Suprapubic skin (tissue), 4 donors: ENCODE data around the gene NR6A1. TPM values are rescaled to one million over a fixed set of nuclear protein-coding genes. Genes with fewer than 3 reads are reported as not detected.

Experiments used
- DNase-seq, 2 donors: peaks; one replicate each; pipeline ENCODE4 v3.0.0-alpha.2; 2019; ENCODE audit warnings: low spot score in 2 of 2
- H3K27ac ChIP-seq: fragments of 200-600 bp; sonication (generic); one replicate; pipeline ENCODE4 v1.5.1; 2019
- H3K27me3 ChIP-seq: fragments of 200-600 bp; sonication (generic); one replicate; pipeline ENCODE4 v1.5.1; 2019
- H3K36me3 ChIP-seq: fragments of 200-600 bp; sonication (generic); one replicate; pipeline ENCODE4 v1.5.1; 2019
- H3K4me1 ChIP-seq: fragments of 200-600 bp; sonication (generic); one replicate; pipeline ENCODE4 v1.5.1; 2019
- H3K4me3 ChIP-seq: fragments of 200-600 bp; sonication (generic); one replicate; pipeline ENCODE4 v1.5.1; 2019; ENCODE audit warnings: mild to moderate bottlenecking
- H3K9me3 ChIP-seq: fragments of 200-600 bp; sonication (generic); one replicate; pipeline ENCODE4 v1.5.1; 2019
- EP300 ChIP-seq: sonication (generic); formaldehyde crosslinking; IDR thresholded peaks from one replicate; pipeline ENCODE4 v1.6.1; 2017; ENCODE audit warnings: antibody characterized with exemption
- POLR2A ChIP-seq, 2 donors: fragments of 450-650 bp; IDR thresholded peaks; one replicate each; pipeline ENCODE4 v1.6.1; 2017; ENCODE audit warnings: antibody characterized with exemption in 2 of 2, mild to moderate bottlenecking in 2 of 2, moderate library complexity in 2 of 2
- POLR2AphosphoS5 ChIP-seq, 3 donors: sonication (generic); formaldehyde crosslinking; IDR thresholded peaks; one replicate each; pipeline ENCODE4 v1.6.1; 2017; ENCODE audit warnings: antibody characterized with exemption in 3 of 3
- WGBS: methylation state at CpG from one replicate; pipeline ENCODE4 v1.1.5; 2018; 5-methylcytosine and 5-hydroxymethylcytosine counted together
- total RNA-seq, 4 donors: library from RNA; depleted of rRNA; stranded (reverse); fragments of >200 nt; gene quantifications; one replicate each; pipeline ENCODE4 v1.1.0, GENCODE V29; 2016
- TF ChIP-seq, protein P1 (sequence below), 2 donors: fragments of 200-600 bp in 1 of 2; fragments of 450-650 bp in 1 of 2; sonication (generic) in 1 of 2; IDR thresholded peaks; one replicate each; pipeline ENCODE4 v1.5.1; 2016 to 2019; ENCODE audit warnings: antibody characterized with exemption in 2 of 2, mild to moderate bottlenecking in 1 of 2, moderate library complexity in 1 of 2

Gene NR6A1
- total RNA-seq, 4 donors from 2014 or later = 6.5 to 10.1 (median 6.8) TPM

DNA sequence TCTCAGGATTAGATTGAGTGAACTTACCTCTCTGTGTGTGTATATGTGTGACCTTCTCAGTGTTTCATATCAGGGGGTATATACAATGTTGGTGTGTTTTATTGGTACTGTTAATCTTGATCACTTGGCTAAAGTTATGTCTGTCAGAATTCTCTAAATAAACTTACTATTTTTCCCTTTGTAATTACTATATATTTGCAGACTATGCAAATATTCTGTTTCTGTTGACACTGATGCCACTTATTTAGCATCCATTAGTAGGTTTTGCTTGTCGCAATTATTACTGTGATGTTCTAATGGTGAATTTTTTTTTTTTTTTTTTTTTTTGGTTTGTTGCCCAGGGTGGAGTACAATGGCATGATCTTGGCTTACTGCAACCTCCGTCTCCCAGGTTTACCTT lies 221.0 kb downstream of the NR6A1 start:
- Histone ChIP-seq H3K4me3 (no peak overlapping the region), H3K9me3 (no peaks in the 10 kb centered on the region), H3K4me1 (peaks cover 8% of the 10 kb centered on the region), H3K36me3 (no peaks in the 10 kb centered on the region), H3K27ac (no peak overlapping the region), H3K27me3 (no peaks in the 10 kb centered on the region)
- DNase-seq = no peak
- TF ChIP-seq, protein P1, sequence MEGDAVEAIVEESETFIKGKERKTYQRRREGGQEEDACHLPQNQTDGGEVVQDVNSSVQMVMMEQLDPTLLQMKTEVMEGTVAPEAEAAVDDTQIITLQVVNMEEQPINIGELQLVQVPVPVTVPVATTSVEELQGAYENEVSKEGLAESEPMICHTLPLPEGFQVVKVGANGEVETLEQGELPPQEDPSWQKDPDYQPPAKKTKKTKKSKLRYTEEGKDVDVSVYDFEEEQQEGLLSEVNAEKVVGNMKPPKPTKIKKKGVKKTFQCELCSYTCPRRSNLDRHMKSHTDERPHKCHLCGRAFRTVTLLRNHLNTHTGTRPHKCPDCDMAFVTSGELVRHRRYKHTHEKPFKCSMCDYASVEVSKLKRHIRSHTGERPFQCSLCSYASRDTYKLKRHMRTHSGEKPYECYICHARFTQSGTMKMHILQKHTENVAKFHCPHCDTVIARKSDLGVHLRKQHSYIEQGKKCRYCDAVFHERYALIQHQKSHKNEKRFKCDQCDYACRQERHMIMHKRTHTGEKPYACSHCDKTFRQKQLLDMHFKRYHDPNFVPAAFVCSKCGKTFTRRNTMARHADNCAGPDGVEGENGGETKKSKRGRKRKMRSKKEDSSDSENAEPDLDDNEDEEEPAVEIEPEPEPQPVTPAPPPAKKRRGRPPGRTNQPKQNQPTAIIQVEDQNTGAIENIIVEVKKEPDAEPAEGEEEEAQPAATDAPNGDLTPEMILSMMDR (IDR thresholded peaks at IDR 0.05) = no peak
- TF ChIP-seq POLR2A (IDR thresholded peaks at IDR 0.05) (no peak), POLR2AphosphoS5 (IDR thresholded peaks at IDR 0.05) (no peak), EP300 (no peak)
- WGBS = 74% methylated on average over 2 of the region's 2 CpGs

DNA sequence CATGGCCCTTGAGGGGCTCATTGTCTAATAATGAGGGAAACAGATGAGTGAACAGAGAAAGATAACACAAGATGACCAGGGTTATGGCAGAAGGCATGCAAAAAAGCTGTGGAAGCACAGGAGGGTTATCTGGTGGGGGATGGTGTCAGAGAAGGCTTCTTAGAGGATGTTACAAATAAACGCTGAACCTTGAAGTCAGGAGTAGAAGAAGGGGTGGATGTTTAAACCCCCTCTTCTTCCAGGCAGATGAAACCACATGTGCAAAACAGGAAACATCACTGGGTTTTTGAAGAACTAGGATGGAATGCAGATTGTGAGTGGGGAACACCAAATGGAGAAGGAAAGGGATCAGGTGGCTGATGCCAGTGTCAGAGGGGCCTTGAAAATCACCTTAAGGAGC lies 222.1 kb downstream of the NR6A1 start:
- 54% methylated on average over 1 of the region's 1 CpG for WGBS
- H3K9me3 ChIP-seq = no peaks in the 10 kb centered on the region
- no peaks in the 10 kb centered on the region for H3K36me3 ChIP-seq
- H3K4me1 ChIP-seq = peaks cover 8% of the 10 kb centered on the region
- no peaks in the 10 kb centered on the region for H3K27me3 ChIP-seq
- no peak overlapping the region for H3K27ac ChIP-seq
- TF ChIP-seq, protein P1 (IDR thresholded peaks at IDR 0.05) = no peak
- DNase-seq = no peak
- H3K4me3 ChIP-seq = no peak overlapping the region

DNA sequence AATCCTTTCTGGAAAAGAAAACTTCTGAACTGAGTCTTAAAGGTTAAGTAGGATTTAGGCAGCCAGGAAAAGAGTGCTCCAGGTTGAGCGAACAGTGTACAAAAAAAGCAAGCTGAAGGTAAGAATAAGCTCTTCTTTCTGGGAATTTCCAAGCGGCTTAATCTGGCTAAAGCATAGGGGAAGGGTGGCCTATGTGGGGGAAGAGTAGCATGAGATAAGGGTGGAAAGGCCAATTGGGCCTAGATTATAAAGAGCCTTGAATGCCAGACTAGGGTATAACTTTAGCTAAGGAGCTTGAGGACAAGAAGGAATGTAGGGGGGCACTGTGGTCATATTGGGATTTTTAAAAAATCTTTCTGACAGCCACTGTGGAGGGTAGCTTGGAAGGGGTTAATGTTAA lies 226.6 kb downstream of the NR6A1 start:
- Histone ChIP-seq H3K4me1 (no peaks in the 10 kb centered on the region), H3K36me3 (no peaks in the 10 kb centered on the region), H3K4me3 (no peak overlapping the region), H3K27me3 (no peaks in the 10 kb centered on the region), H3K27ac (no peak overlapping the region), H3K9me3 (no peaks in the 10 kb centered on the region)
- no peak for DNase-seq
- WGBS = 90% methylated on average over 2 of the region's 2 CpGs
- TF ChIP-seq POLR2A (IDR thresholded peaks at IDR 0.05) (no peak), EP300 (no peak), POLR2AphosphoS5 (IDR thresholded peaks at IDR 0.05) (no peak)
- TF ChIP-seq, protein P1 (IDR thresholded peaks at IDR 0.05) = no peak

DNA sequence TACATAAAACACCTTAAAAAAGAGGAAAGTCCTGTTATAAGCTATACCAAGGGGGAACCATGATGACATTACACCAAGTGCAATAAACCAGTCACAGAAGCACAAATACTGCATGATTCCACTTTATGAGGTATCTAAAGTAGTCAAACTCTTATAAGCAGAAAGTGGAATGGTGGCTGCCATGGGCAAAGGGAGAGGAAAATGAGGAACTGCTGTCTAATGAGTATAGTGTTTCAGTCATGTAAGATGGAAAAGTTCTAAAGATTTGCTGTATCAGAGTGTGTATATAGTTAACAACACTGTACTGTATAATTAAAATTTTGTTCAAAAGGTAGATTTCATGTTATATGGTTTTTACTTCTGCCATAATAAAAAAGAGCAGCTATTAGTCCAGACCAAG lies 229.3 kb downstream of the NR6A1 start:
- no peaks in the 10 kb centered on the region for H3K27me3 ChIP-seq
- H3K4me3 ChIP-seq = no peak overlapping the region
- TF ChIP-seq POLR2A (IDR thresholded peaks at IDR 0.05) (no peak), EP300 (no peak), POLR2AphosphoS5 (IDR thresholded peaks at IDR 0.05) (no peak)
- TF ChIP-seq, protein P1 (IDR thresholded peaks at IDR 0.05) = no peak
- no peaks in the 10 kb centered on the region for H3K9me3 ChIP-seq
- no peak for DNase-seq
- no peaks in the 10 kb centered on the region for H3K36me3 ChIP-seq
- no peak overlapping the region for H3K27ac ChIP-seq
- H3K4me1 ChIP-seq = peaks cover 5% of the 10 kb centered on the region

DNA sequence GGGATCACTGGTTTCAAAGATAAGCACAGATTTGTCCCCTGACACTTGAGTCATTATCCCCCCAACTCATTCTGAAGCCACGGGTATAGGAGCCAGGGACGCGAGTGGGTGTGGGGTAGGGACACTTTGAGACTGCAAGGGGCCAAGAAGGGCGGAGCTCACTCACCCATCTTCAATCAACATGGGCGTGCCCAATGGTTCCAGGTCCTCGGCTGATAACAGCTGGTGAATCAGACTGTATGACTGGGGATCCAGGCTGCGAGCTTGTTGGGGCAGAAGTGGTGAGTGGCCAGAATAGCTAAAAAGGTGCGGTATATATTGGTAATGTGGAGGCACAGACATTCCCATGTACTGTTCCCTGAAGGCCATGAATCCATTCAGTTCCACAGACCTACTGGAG lies 233.2 kb downstream of the NR6A1 start:
- no peak for DNase-seq
- TF ChIP-seq POLR2A (IDR thresholded peaks at IDR 0.05) (no peak), EP300 (no peak)
- 73% methylated on average over 8 of the region's 8 CpGs for WGBS

DNA sequence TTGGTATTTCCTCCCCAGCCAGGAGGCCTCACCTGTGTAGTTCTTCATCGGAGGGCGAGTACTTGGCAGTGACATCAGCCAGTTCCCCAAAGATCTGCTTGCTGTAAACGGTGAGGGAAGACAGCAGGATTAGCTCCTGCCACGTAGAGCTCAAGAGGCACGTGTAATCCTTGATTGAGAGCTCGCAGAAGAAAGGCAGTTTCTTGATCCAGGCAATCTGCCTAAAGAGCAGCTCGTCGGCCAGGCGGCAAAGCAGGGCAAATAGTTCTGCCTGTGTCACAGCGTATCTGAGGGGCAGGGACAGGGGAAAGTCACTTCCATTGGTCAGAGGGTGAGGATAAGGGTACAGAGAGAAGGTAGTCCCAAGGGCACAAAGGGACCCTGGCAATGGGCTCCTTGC lies 235.3 kb downstream of the NR6A1 start:
- Histone ChIP-seq H3K27me3 (no peaks in the 10 kb centered on the region), H3K36me3 (no peaks in the 10 kb centered on the region), H3K27ac (no peak overlapping the region), H3K4me3 (no peak overlapping the region), H3K9me3 (no peaks in the 10 kb centered on the region), H3K4me1 (peaks cover 5% of the 10 kb centered on the region)
- no peak for TF ChIP-seq POLR2A (IDR thresholded peaks at IDR 0.05)
- TF ChIP-seq POLR2AphosphoS5 (IDR thresholded peaks at IDR 0.05) = no peak
- TF ChIP-seq, protein P1 (IDR thresholded peaks at IDR 0.05) = no peak
- no peak for TF ChIP-seq EP300
- DNase-seq = no peak
- 95% methylated on average over 10 of the region's 10 CpGs for WGBS

More for the DNA sequence above, 233.2 kb downstream of the NR6A1 start:
- Histone ChIP-seq H3K9me3 (no peaks in the 10 kb centered on the region), H3K4me1 (peaks cover 5% of the 10 kb centered on the region), H3K27me3 (no peaks in the 10 kb centered on the region), H3K36me3 (no peaks in the 10 kb centered on the region), H3K4me3 (no peak overlapping the region), H3K27ac (no peak overlapping the region)
